Measurements from ENCODE around the gene MSH5. TPM values are rescaled to one million over a fixed set of nuclear protein-coding genes. Genes with fewer than 3 reads are reported as not detected.
"Not testable (repeated sequence)": the region's sequence is repeated elsewhere in the genome, so short reads cannot be mapped to it uniquely, and the experiment has no call there.

MSH5 gene
- total and polyA plus RNA-seq, 2 donors = 8.4 to 15.2 TPM

DNA sequence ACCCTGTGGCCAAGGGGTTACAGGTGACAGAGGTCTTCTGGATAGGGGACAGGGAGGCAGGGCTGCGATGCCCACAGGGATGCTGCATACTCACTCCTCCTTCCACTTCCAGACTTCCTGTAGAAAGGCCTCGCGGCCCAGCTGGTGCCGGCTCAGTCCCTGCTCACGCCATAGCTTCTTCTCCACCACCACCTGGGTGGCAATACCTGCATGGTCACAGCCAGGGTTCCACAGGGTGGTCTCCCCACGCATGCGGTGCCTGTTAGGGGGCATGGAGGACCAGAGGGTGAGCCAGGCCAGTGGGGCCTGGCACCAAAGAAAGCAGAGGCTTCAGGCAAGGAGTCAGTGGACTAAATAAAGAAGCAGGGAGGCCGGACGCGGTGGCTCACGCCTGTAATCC is 45.7 kb downstream of the MSH5 start:
- H3K4me1 ChIP-seq (ENCODE audit: control insufficient read depth in 2 of 2, insufficient read depth in 2 of 2, low read length in 2 of 2) = peaks cover 0 to 3% of the 10 kb centered on the region in 2 donors
- H3K4me3 ChIP-seq (ENCODE audit: low read length in 2 of 2) = no peak overlapping the region
- H3K27ac ChIP-seq (ENCODE audit: low read depth in 1 of 2, low read length in 1 of 2) = no peak overlapping the region
- no peaks in the 10 kb centered on the region for H3K27me3 ChIP-seq (ENCODE audit: control insufficient read depth in 2 of 2, insufficient read depth in 1 of 2, low read length in 1 of 2)
- H3K9me3 ChIP-seq (ENCODE audit: control insufficient read depth in 2 of 2, insufficient read depth in 1 of 2, low read length in 1 of 2) = no peaks in the 10 kb centered on the region
- peaks cover 37 to 56% of the 10 kb centered on the region in 2 donors for H3K36me3 ChIP-seq (ENCODE audit: control insufficient read depth in 2 of 2, insufficient read depth in 2 of 2, low read length in 1 of 2)
- over 99% methylated on average over 11 of the region's 11 CpGs for WGBS
- DNase-seq (ENCODE audit: low read depth in 6 of 9, low spot score in 9 of 9) = no peak

DNA sequence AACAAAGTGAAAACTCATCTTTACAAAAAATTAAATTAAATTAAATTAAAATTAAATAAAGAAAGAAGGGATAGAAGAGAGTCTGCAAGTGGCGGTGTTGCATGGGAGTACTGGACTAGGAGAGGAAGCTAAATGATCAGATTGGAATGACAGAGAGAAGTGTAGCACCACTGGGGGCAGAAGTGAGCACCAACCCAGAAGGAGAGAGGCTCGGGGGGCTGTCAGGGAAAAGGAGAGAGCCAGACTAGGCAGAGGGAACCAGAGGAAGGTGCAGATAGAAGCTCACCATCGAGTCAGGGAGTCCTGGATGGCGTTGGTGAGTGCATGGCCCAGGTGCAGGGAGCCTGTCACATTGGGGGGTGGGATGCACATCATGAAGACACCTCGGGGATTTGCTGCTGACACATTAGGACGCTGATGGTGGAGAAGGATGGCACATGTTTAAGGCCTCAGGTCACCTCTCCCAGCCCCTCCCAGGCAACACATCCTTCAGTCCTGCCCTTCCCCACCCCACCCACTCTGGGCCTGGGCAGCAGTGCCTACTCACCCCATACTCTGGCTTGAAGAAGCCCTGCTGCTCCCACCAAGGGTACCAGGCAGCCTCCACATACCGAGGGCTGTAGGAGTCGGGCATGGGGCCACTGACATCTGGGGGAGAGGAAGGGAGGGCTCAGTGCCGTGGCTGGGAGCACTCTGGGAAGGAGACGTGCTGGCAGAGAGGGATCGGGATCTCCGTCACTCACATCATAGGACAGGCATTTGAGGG is 51.7 kb downstream of the MSH5 start:
- 84% methylated on average over 12 of the region's 12 CpGs for WGBS
- H3K36me3 ChIP-seq (ENCODE audit: control insufficient read depth in 2 of 2, insufficient read depth in 2 of 2, low read length in 1 of 2) = peaks cover 11 to 29% of the 10 kb centered on the region in 2 donors
- H3K9me3 ChIP-seq (ENCODE audit: control insufficient read depth in 2 of 2, insufficient read depth in 1 of 2, low read length in 1 of 2) = peaks cover 0 to 4% of the 10 kb centered on the region in 2 donors
- H3K27me3 ChIP-seq (ENCODE audit: control insufficient read depth in 2 of 2, insufficient read depth in 1 of 2, low read length in 1 of 2) = no peaks in the 10 kb centered on the region
- H3K4me1 ChIP-seq (ENCODE audit: control insufficient read depth in 2 of 2, insufficient read depth in 2 of 2, low read length in 2 of 2) = peaks cover 9 to 21% of the 10 kb centered on the region in 2 donors
- peak in 2 of 9 donors; percentile 48 to 61 for DNase-seq (ENCODE audit: low read depth in 6 of 9, low spot score in 9 of 9)
- no peak overlapping the region for H3K27ac ChIP-seq (ENCODE audit: low read depth in 1 of 2, low read length in 1 of 2)
- no peak overlapping the region for H3K4me3 ChIP-seq (ENCODE audit: low read length in 2 of 2)

DNA sequence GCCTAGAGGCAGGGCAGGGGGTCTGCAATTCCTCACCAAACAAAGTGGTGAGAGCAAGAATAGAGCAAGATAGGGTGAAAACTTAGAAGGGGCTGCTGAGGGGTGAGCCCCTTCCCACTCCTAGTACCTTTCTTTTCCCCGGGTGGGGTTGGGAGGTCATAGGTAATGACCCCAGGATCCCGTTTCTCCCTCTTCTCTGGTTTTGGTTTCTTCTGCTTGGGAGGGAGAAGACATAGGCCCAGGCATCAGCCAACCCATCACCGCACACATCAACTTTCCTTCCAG is 52.2 kb downstream of the MSH5 start:
- H3K9me3 ChIP-seq (ENCODE audit: control insufficient read depth in 2 of 2, insufficient read depth in 1 of 2, low read length in 1 of 2) = peaks cover 0 to 4% of the 10 kb centered on the region in 2 donors
- 99% methylated on average over 3 of the region's 3 CpGs for WGBS
- DNase-seq (ENCODE audit: low read depth in 6 of 9, low spot score in 9 of 9) = no peak
- H3K36me3 ChIP-seq (ENCODE audit: control insufficient read depth in 2 of 2, insufficient read depth in 2 of 2, low read length in 1 of 2) = peaks cover 11 to 31% of the 10 kb centered on the region in 2 donors
- no peak overlapping the region for H3K4me3 ChIP-seq (ENCODE audit: low read length in 2 of 2)
- peaks cover 9 to 25% of the 10 kb centered on the region in 2 donors for H3K4me1 ChIP-seq (ENCODE audit: control insufficient read depth in 2 of 2, insufficient read depth in 2 of 2, low read length in 2 of 2)
- H3K27me3 ChIP-seq (ENCODE audit: control insufficient read depth in 2 of 2, insufficient read depth in 1 of 2, low read length in 1 of 2) = no peaks in the 10 kb centered on the region
- no peak overlapping the region for H3K27ac ChIP-seq (ENCODE audit: low read depth in 1 of 2, low read length in 1 of 2)

- WGBS = 85% methylated on average over 12 of the region's 12 CpGs
- DNase-seq (ENCODE audit: low read depth in 6 of 9, low spot score in 9 of 9) = no peak
- Histone ChIP-seq H3K27ac (ENCODE audit: low read depth in 1 of 2, low read length in 1 of 2) (no peak overlapping the region), H3K4me3 (ENCODE audit: low read length in 2 of 2) (no peak overlapping the region), H3K36me3 (ENCODE audit: control insufficient read depth in 2 of 2, insufficient read depth in 2 of 2, low read length in 1 of 2) (peaks cover 11 to 35% of the 10 kb centered on the region in 2 donors), H3K27me3 (ENCODE audit: control insufficient read depth in 2 of 2, insufficient read depth in 1 of 2, low read length in 1 of 2) (no peaks in the 10 kb centered on the region), H3K4me1 (ENCODE audit: control insufficient read depth in 2 of 2, insufficient read depth in 2 of 2, low read length in 2 of 2) (peaks cover 15 to 33% of the 10 kb centered on the region in 2 donors), H3K9me3 (ENCODE audit: control insufficient read depth in 2 of 2, insufficient read depth in 1 of 2, low read length in 1 of 2) (peaks cover 0 to 4% of the 10 kb centered on the region in 2 donors)
Observed at GRCh38 chr6:31792761-31793171, 53.0 kb downstream of the MSH5 start.

- not testable (repeated sequence) for H3K27me3 ChIP-seq (ENCODE audit: control insufficient read depth in 2 of 2, insufficient read depth in 1 of 2, low read length in 1 of 2); H3K9me3 ChIP-seq (ENCODE audit: control insufficient read depth in 2 of 2, insufficient read depth in 1 of 2, low read length in 1 of 2); H3K4me3 ChIP-seq (ENCODE audit: low read length in 2 of 2); DNase-seq (ENCODE audit: low read depth in 6 of 9, low spot score in 9 of 9); H3K27ac ChIP-seq (ENCODE audit: low read depth in 1 of 2, low read length in 1 of 2)
- Histone ChIP-seq H3K4me1 (ENCODE audit: control insufficient read depth in 2 of 2, insufficient read depth in 2 of 2, low read length in 2 of 2) (peaks cover 16 to 40% of the 10 kb centered on the region in 2 donors), H3K36me3 (ENCODE audit: control insufficient read depth in 2 of 2, insufficient read depth in 2 of 2, low read length in 1 of 2) (peaks cover 11 to 35% of the 10 kb centered on the region in 2 donors)
- 98% methylated on average over 6 of the region's 6 CpGs for WGBS
Observed at GRCh38 chr6:31793927-31794245, 54.1 kb downstream of the MSH5 start.

- Histone ChIP-seq H3K4me1 (ENCODE audit: control insufficient read depth in 2 of 2, insufficient read depth in 2 of 2, low read length in 2 of 2) (peaks cover 16 to 40% of the 10 kb centered on the region in 2 donors), H3K36me3 (ENCODE audit: control insufficient read depth in 2 of 2, insufficient read depth in 2 of 2, low read length in 1 of 2) (peaks cover 11 to 32% of the 10 kb centered on the region in 2 donors), H3K27ac (ENCODE audit: low read depth in 1 of 2, low read length in 1 of 2) (peak overlapping the region in 1 of 2 donors; percentile 53), H3K4me3 (ENCODE audit: low read length in 2 of 2) (peak overlapping the region; percentile 88 to 96), H3K27me3 (ENCODE audit: control insufficient read depth in 2 of 2, insufficient read depth in 1 of 2, low read length in 1 of 2) (no peaks in the 10 kb centered on the region), H3K9me3 (ENCODE audit: control insufficient read depth in 2 of 2, insufficient read depth in 1 of 2, low read length in 1 of 2) (peaks cover 0 to 4% of the 10 kb centered on the region in 2 donors)
- WGBS = 37% methylated on average over 7 of the region's 7 CpGs
- DNase-seq (ENCODE audit: low read depth in 6 of 9, low spot score in 9 of 9) = peak in 1 of 9 donors; percentile 25
Observed at GRCh38 chr6:31794294-31794865, 54.6 kb downstream of the MSH5 start.

- H3K4me1 ChIP-seq (ENCODE audit: control insufficient read depth in 2 of 2, insufficient read depth in 2 of 2, low read length in 2 of 2) = peaks cover 16 to 40% of the 10 kb centered on the region in 2 donors
Observed at GRCh38 chr6:31794866-31795615, 55.2 kb downstream of the MSH5 start.

GRCh38 chr6:31795616-31796298 is 56.0 kb downstream of the MSH5 start, which contains the start of gene VARS1:
VARS1 (minus strand) TSS chr6:31795752; CDS start chr6:31795217, 535 bp downstream.
- Histone ChIP-seq H3K9me3 (ENCODE audit: control insufficient read depth in 2 of 2, insufficient read depth in 1 of 2, low read length in 1 of 2) (peaks cover 0 to 4% of the 10 kb centered on the region in 2 donors), H3K36me3 (ENCODE audit: control insufficient read depth in 2 of 2, insufficient read depth in 2 of 2, low read length in 1 of 2) (peaks cover 11 to 30% of the 10 kb centered on the region in 2 donors), H3K4me1 (ENCODE audit: control insufficient read depth in 2 of 2, insufficient read depth in 2 of 2, low read length in 2 of 2) (peaks cover 16 to 38% of the 10 kb centered on the region in 2 donors), H3K27me3 (ENCODE audit: control insufficient read depth in 2 of 2, insufficient read depth in 1 of 2, low read length in 1 of 2) (no peaks in the 10 kb centered on the region), H3K4me3 (ENCODE audit: low read length in 2 of 2) (peak within 1 kb of the TSS; percentile 88 to 96), H3K27ac (ENCODE audit: low read depth in 1 of 2, low read length in 1 of 2) (peak within 1 kb of the TSS; percentile 69 to 99)
- WGBS = 3% methylated on average over 75 of the region's 75 CpGs
- DNase-seq (ENCODE audit: low read depth in 6 of 9, low spot score in 9 of 9) = peak in 8 of 9 donors; percentile 61 to 89 (median 78)

More at GRCh38 chr6:31794866-31795615, 55.2 kb downstream of the MSH5 start:
- Histone ChIP-seq H3K27me3 (ENCODE audit: control insufficient read depth in 2 of 2, insufficient read depth in 1 of 2, low read length in 1 of 2) (no peaks in the 10 kb centered on the region), H3K27ac (ENCODE audit: low read depth in 1 of 2, low read length in 1 of 2) (peak overlapping the region; percentile 69 to 99), H3K9me3 (ENCODE audit: control insufficient read depth in 2 of 2, insufficient read depth in 1 of 2, low read length in 1 of 2) (peaks cover 0 to 4% of the 10 kb centered on the region in 2 donors), H3K4me3 (ENCODE audit: low read length in 2 of 2) (peak overlapping the region; percentile 88 to 96), H3K36me3 (ENCODE audit: control insufficient read depth in 2 of 2, insufficient read depth in 2 of 2, low read length in 1 of 2) (peaks cover 11 to 30% of the 10 kb centered on the region in 2 donors)
- DNase-seq (ENCODE audit: low read depth in 6 of 9, low spot score in 9 of 9) = no peak
- WGBS = 2% methylated on average over 44 of the region's 44 CpGs

Data from thymus (tissue), 11 donors.